Measurements from ENCODE around the gene NCKAP5. TPM values are rescaled to one million over a fixed set of nuclear protein-coding genes. Genes with fewer than 3 reads are reported as not detected.

The NCKAP5 gene
- total and polyA plus RNA-seq, 9 of the 15 experiments (the other 6 are each of a cell fraction or from before 2014, with no cell fraction given): not detected

DNA sequence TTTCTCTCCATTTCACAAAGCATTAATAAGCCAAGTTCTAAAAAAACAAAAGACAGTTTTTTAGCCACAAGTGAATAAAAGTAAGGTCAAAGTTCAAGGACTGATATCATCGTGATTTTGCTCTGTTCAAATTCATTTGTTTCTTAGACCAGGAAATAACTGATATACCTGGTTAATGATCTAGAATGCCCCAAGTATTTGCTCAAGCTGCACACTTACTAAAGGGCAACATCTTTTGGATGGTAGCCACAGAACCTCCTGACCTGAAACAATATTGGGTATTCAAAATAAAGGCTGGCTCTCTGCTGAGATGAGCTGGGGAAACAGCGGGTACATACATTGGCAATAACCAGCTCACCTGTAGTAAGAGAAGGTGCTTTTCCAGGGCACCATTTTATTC lies 583.5 kb downstream of the NCKAP5 start:
- Histone ChIP-seq H2AFZ (ENCODE audit: low read depth, low read length) (no peak overlapping the region), H3K4me3 (no peak overlapping the region), H3K79me2 (ENCODE audit: control insufficient read depth, insufficient read depth, low read length) (no peaks in the 10 kb centered on the region), H3K9me1 (ENCODE audit: control insufficient read depth, insufficient read depth, low read length) (no peaks in the 10 kb centered on the region), H3K9ac (ENCODE audit: insufficient read depth in 1 of 2, low read depth in 2 of 2, low read length in 2 of 2) (no peak overlapping the region), H3K4me2 (ENCODE audit: insufficient read depth, low read length) (no peak overlapping the region), H3K36me3 (ENCODE audit: control insufficient read depth, insufficient read depth, low read length) (no peaks in the 10 kb centered on the region), H3K27ac (ENCODE audit: extremely low read depth, low read depth, low read length) (no peak overlapping the region), H3K9me3 (replicated peaks; ENCODE audit: control insufficient read depth, insufficient read depth, low read depth, low read length) (no peaks in the 10 kb centered on the region), H3K4me1 (replicated peaks in 1 of 2; ENCODE audit: control insufficient read depth in 2 of 2, insufficient read depth in 2 of 2, low read length in 2 of 2) (no peaks in the 10 kb centered on the region), H3K27me3 (ENCODE audit: control insufficient read depth in 2 of 2, insufficient read depth in 2 of 2, low read length in 2 of 2) (no peaks in the 10 kb centered on the region), H4K20me1 (replicated peaks; ENCODE audit: control insufficient read depth, insufficient read depth, low read length) (no peaks in the 10 kb centered on the region)
- ChIA-PET POLR2A (no interaction called here), CTCF (ENCODE audit: low intra/inter-chr PET ratio) (no interaction called here)
- no peak for DNase-seq (ENCODE audit: extremely low read depth in 1 of 4, low spot score in 3 of 4)
- BruUV-seq (replicated peaks): no TSS peak
- TF ChIP-seq, protein P1, sequence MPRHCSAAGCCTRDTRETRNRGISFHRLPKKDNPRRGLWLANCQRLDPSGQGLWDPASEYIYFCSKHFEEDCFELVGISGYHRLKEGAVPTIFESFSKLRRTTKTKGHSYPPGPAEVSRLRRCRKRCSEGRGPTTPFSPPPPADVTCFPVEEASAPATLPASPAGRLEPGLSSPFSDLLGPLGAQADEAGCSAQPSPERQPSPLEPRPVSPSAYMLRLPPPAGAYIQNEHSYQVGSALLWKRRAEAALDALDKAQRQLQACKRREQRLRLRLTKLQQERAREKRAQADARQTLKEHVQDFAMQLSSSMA (CRISPR knock-in tag; IDR thresholded peaks at IDR 0.05): no peak
- TF ChIP-seq HIVEP1 (CRISPR knock-in tag; IDR thresholded peaks at IDR 0.05) (no peak), SIN3A (IDR thresholded peaks at IDR 0.05; ENCODE audit: borderline replicate concordance in 2 of 2, control insufficient read depth in 1 of 2, low read depth in 2 of 2, low read length in 2 of 2) (no peak)
- TF ChIP-seq, protein P2, sequence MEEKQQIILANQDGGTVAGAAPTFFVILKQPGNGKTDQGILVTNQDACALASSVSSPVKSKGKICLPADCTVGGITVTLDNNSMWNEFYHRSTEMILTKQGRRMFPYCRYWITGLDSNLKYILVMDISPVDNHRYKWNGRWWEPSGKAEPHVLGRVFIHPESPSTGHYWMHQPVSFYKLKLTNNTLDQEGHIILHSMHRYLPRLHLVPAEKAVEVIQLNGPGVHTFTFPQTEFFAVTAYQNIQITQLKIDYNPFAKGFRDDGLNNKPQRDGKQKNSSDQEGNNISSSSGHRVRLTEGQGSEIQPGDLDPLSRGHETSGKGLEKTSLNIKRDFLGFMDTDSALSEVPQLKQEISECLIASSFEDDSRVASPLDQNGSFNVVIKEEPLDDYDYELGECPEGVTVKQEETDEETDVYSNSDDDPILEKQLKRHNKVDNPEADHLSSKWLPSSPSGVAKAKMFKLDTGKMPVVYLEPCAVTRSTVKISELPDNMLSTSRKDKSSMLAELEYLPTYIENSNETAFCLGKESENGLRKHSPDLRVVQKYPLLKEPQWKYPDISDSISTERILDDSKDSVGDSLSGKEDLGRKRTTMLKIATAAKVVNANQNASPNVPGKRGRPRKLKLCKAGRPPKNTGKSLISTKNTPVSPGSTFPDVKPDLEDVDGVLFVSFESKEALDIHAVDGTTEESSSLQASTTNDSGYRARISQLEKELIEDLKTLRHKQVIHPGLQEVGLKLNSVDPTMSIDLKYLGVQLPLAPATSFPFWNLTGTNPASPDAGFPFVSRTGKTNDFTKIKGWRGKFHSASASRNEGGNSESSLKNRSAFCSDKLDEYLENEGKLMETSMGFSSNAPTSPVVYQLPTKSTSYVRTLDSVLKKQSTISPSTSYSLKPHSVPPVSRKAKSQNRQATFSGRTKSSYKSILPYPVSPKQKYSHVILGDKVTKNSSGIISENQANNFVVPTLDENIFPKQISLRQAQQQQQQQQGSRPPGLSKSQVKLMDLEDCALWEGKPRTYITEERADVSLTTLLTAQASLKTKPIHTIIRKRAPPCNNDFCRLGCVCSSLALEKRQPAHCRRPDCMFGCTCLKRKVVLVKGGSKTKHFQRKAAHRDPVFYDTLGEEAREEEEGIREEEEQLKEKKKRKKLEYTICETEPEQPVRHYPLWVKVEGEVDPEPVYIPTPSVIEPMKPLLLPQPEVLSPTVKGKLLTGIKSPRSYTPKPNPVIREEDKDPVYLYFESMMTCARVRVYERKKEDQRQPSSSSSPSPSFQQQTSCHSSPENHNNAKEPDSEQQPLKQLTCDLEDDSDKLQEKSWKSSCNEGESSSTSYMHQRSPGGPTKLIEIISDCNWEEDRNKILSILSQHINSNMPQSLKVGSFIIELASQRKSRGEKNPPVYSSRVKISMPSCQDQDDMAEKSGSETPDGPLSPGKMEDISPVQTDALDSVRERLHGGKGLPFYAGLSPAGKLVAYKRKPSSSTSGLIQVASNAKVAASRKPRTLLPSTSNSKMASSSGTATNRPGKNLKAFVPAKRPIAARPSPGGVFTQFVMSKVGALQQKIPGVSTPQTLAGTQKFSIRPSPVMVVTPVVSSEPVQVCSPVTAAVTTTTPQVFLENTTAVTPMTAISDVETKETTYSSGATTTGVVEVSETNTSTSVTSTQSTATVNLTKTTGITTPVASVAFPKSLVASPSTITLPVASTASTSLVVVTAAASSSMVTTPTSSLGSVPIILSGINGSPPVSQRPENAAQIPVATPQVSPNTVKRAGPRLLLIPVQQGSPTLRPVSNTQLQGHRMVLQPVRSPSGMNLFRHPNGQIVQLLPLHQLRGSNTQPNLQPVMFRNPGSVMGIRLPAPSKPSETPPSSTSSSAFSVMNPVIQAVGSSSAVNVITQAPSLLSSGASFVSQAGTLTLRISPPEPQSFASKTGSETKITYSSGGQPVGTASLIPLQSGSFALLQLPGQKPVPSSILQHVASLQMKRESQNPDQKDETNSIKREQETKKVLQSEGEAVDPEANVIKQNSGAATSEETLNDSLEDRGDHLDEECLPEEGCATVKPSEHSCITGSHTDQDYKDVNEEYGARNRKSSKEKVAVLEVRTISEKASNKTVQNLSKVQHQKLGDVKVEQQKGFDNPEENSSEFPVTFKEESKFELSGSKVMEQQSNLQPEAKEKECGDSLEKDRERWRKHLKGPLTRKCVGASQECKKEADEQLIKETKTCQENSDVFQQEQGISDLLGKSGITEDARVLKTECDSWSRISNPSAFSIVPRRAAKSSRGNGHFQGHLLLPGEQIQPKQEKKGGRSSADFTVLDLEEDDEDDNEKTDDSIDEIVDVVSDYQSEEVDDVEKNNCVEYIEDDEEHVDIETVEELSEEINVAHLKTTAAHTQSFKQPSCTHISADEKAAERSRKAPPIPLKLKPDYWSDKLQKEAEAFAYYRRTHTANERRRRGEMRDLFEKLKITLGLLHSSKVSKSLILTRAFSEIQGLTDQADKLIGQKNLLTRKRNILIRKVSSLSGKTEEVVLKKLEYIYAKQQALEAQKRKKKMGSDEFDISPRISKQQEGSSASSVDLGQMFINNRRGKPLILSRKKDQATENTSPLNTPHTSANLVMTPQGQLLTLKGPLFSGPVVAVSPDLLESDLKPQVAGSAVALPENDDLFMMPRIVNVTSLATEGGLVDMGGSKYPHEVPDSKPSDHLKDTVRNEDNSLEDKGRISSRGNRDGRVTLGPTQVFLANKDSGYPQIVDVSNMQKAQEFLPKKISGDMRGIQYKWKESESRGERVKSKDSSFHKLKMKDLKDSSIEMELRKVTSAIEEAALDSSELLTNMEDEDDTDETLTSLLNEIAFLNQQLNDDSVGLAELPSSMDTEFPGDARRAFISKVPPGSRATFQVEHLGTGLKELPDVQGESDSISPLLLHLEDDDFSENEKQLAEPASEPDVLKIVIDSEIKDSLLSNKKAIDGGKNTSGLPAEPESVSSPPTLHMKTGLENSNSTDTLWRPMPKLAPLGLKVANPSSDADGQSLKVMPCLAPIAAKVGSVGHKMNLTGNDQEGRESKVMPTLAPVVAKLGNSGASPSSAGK (IDR thresholded peaks at IDR 0.05): no peak
- intact Hi-C loops (cut with micrococcal nuclease): no loop called here
- WGBS (ENCODE audit: insufficient coverage, low coverage, missing lambda C conversion rate): 0% methylated on average over 2 of the region's 2 CpGs
- FAIRE-seq: no peak
- in situ Hi-C loops (cut with MboI): no loop called here
- no peak for ATAC-seq

All from K562 (cell line).